ENCODE data around the gene CYB5RL. TPM values are rescaled to one million over a fixed set of nuclear protein-coding genes. Genes with fewer than 3 reads are reported as not detected.
"Not testable (repeated sequence)": the region's sequence is repeated elsewhere in the genome, so short reads cannot be mapped to it uniquely, and the experiment has no call there.

The CYB5RL gene
- total RNA-seq, 1 donor from 2014 or later = 3.9 TPM

GRCh38 chr1:54171606-54172005, 28.2 kb downstream of the CYB5RL start:
- no peaks in the 10 kb centered on the region for H3K36me3 ChIP-seq (ENCODE audit: control insufficient read depth, insufficient read depth, low read length)
- TF ChIP-seq CTCF (IDR thresholded peaks at IDR 0.05; ENCODE audit: insufficient read depth, low read length, severe bottlenecking) = no peak
- DNase-seq (ENCODE audit: low read depth) (no peak), FAIRE-seq (no peak)
- no peaks in the 10 kb centered on the region for H3K27me3 ChIP-seq (ENCODE audit: control insufficient read depth, insufficient read depth, low read length)
- H3K4me3 ChIP-seq (ENCODE audit: low read depth, low read length) = no peak overlapping the region

GRCh38 chr1:54171016-54171415, 28.8 kb downstream of the CYB5RL start:
- FAIRE-seq (peak; percentile 83), DNase-seq (ENCODE audit: low read depth) (no peak)
- no peaks in the 10 kb centered on the region for H3K27me3 ChIP-seq (ENCODE audit: control insufficient read depth, insufficient read depth, low read length)
- TF ChIP-seq CTCF (IDR thresholded peaks at IDR 0.05; ENCODE audit: insufficient read depth, low read length, severe bottlenecking) = no peak
- H3K36me3 ChIP-seq (ENCODE audit: control insufficient read depth, insufficient read depth, low read length) = no peaks in the 10 kb centered on the region
- H3K4me3 ChIP-seq (ENCODE audit: low read depth, low read length) = no peak overlapping the region

GRCh38 chr1:54169068-54169467, 30.8 kb downstream of the CYB5RL start:
- no peak for FAIRE-seq
- no peaks in the 10 kb centered on the region for H3K27me3 ChIP-seq (ENCODE audit: control insufficient read depth, insufficient read depth, low read length)
- H3K36me3 ChIP-seq (ENCODE audit: control insufficient read depth, insufficient read depth, low read length) = no peaks in the 10 kb centered on the region
- no peak for TF ChIP-seq CTCF (IDR thresholded peaks at IDR 0.05; ENCODE audit: insufficient read depth, low read length, severe bottlenecking)
- no peak overlapping the region for H3K4me3 ChIP-seq (ENCODE audit: low read depth, low read length)
- no peak for DNase-seq (ENCODE audit: low read depth)

- H3K36me3 ChIP-seq (ENCODE audit: control insufficient read depth, insufficient read depth, low read length) = no peaks in the 10 kb centered on the region
- DNase-seq (ENCODE audit: low read depth) (peak; percentile 58), FAIRE-seq (no peak)
- H3K4me3 ChIP-seq (ENCODE audit: low read depth, low read length) = no peak overlapping the region
- no peak for TF ChIP-seq CTCF (IDR thresholded peaks at IDR 0.05; ENCODE audit: insufficient read depth, low read length, severe bottlenecking)
- no peaks in the 10 kb centered on the region for H3K27me3 ChIP-seq (ENCODE audit: control insufficient read depth, insufficient read depth, low read length)
Measured at GRCh38 chr1:54168206-54168965, 31.4 kb downstream of the CYB5RL start.

DNA sequence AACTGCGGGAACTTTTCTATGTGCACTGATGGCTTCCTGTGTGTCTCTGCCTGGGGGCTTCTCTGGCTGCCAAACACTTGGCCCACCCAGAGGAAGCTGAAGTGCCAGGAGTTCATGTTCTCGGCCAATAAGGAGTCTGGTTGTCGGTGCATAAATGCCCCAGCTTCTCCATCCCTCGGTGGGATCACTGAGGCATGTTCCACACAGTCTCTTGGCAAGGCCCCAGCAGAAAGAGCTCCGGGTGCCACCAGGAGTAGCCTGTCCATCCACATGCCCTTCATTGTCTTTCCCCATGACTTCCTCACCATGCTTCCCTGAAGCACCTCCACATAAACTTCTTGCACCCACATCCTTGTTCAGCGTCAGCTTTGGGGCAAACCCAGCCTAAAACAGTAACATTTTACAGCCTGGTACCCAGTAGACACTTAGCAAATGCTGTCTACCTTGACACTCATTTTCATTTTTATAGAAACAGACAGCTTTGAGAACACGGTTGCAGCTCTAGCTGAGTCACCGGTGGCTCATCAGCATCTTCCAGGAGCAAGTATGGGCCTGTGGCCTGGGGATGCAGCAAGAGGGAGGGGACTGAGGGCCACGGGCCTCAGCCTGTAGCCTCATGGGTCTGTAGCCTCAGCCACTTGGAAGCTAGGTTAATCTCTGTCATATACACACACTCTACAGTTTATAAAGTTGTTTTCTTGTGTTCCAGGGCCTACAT, 32.2 kb downstream of the CYB5RL start:
- H3K36me3 ChIP-seq (ENCODE audit: control insufficient read depth, insufficient read depth, low read length) = no peaks in the 10 kb centered on the region
- H3K4me3 ChIP-seq (ENCODE audit: low read depth, low read length) = no peak overlapping the region
- FAIRE-seq (peak; percentile 73), DNase-seq (ENCODE audit: low read depth) (peak; percentile 95)
- TF ChIP-seq CTCF (IDR thresholded peaks at IDR 0.05; ENCODE audit: insufficient read depth, low read length, severe bottlenecking) = no peak
- no peaks in the 10 kb centered on the region for H3K27me3 ChIP-seq (ENCODE audit: control insufficient read depth, insufficient read depth, low read length)

DNA sequence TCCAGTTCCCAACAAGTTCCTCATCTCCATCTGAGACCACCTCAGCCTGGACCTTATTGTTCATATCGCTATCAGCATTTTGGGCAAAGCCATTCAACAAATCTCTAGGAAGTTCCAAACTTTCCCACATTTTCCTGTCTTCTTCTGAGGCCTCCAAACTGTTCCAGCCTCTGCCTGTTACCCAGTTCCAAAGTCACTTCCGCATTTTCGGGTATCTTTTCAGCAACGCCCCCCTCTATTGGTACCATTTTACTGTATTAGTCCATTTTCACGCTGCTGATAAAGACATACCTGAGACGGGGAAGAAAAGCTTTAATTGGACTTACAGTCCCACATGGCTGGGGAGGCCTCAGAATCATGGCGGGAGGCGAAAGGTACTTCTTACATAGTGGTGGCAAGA, 33.5 kb downstream of the CYB5RL start:
- not testable (repeated sequence) for H3K27me3 ChIP-seq (ENCODE audit: control insufficient read depth, insufficient read depth, low read length); FAIRE-seq

More for the DNA sequence above, 33.5 kb downstream of the CYB5RL start:
- DNase-seq (ENCODE audit: low read depth); H3K36me3 ChIP-seq (ENCODE audit: control insufficient read depth, insufficient read depth, low read length); H3K4me3 ChIP-seq (ENCODE audit: low read depth, low read length): not testable (repeated sequence)

All from bronchial epithelial cell (primary cell).